Esophagus muscularis mucosa (tissue), 4 donors: ENCODE data around the gene KCNJ3.

Source experiments
- EP300 ChIP-seq: sonication (generic); formaldehyde crosslinking; IDR thresholded peaks from one replicate; pipeline ENCODE4 v1.6.1; 2017; ENCODE audit warnings: antibody characterized with exemption
- POLR2A ChIP-seq: fragments of 450-650 bp; IDR thresholded peaks from one replicate; pipeline ENCODE4 v1.6.1; 2017; ENCODE audit warnings: antibody characterized with exemption, moderate library complexity, mild to moderate bottlenecking, low read depth
- POLR2AphosphoS5 ChIP-seq, 2 donors: sonication (generic); formaldehyde crosslinking; IDR thresholded peaks; one replicate each; pipeline ENCODE4 v1.6.1; 2017; ENCODE audit warnings: antibody characterized with exemption in 2 of 2
- TF ChIP-seq, protein P1 (sequence below), 3 experiments: fragments of 200-600 bp in 2 of 3; fragments of 450-650 bp in 1 of 3; sonication (generic) in 2 of 3; IDR thresholded peaks; one replicate each; pipeline ENCODE4 v1.5.1; 2017 to 2019; ENCODE audit warnings: antibody characterized with exemption in 3 of 3, mild to moderate bottlenecking in 2 of 3, moderate library complexity in 1 of 3

DNA sequence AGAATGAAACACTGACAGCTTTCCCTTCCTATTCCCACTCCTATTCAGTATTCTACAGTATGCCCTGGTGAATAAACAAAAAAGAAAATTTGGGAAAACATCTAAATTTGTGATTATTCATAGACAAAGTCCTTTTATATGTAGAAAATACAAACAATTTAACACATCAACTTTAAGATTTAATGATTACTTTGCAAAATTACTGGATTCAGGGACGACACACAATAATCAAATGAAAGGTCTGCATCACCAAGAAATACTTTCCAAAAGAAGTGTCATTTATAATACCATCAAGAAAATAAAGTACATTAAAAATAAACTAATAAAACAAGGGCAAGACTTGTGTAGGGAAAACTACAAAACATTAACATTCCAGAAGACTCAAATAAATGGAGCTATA is 199.8 kb downstream of the KCNJ3 start:
- TF ChIP-seq POLR2A, result no peak
- TF ChIP-seq, protein P1, sequence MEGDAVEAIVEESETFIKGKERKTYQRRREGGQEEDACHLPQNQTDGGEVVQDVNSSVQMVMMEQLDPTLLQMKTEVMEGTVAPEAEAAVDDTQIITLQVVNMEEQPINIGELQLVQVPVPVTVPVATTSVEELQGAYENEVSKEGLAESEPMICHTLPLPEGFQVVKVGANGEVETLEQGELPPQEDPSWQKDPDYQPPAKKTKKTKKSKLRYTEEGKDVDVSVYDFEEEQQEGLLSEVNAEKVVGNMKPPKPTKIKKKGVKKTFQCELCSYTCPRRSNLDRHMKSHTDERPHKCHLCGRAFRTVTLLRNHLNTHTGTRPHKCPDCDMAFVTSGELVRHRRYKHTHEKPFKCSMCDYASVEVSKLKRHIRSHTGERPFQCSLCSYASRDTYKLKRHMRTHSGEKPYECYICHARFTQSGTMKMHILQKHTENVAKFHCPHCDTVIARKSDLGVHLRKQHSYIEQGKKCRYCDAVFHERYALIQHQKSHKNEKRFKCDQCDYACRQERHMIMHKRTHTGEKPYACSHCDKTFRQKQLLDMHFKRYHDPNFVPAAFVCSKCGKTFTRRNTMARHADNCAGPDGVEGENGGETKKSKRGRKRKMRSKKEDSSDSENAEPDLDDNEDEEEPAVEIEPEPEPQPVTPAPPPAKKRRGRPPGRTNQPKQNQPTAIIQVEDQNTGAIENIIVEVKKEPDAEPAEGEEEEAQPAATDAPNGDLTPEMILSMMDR (IDR thresholded peaks at IDR 0.05), result no peak
- TF ChIP-seq POLR2AphosphoS5 (IDR thresholded peaks at IDR 0.05), result no peak
- TF ChIP-seq EP300, result no peak
